Body of pancreas (tissue), 4 donors: Measurements from ENCODE around the gene TMEM232.

Experiments
- CTCF ChIP-seq, 7 experiments: fragments of 450-650 bp in 4 of 7; fragments of 200-600 bp in 3 of 7; sonication (generic) in 3 of 7; IDR thresholded peaks; one replicate each; pipeline ENCODE4 v1.5.1; 2016 to 2019; ENCODE audit warnings: antibody characterized with exemption in 7 of 7
- POLR2A ChIP-seq, 3 donors: fragments of 450-650 bp; IDR thresholded peaks; one replicate each; pipeline ENCODE4 v1.6.1; 2016; ENCODE audit warnings: antibody characterized with exemption in 3 of 3, mild to moderate bottlenecking in 2 of 3

GRCh38 chr5:110561510-110561909 lies 165.0 kb downstream of the TMEM232 start:
- TF ChIP-seq CTCF (IDR thresholded peaks at IDR 0.05) (no peak), POLR2A (IDR thresholded peaks at IDR 0.05) (no peak)
